DMS53 treated with DMSO at 0.1 percent for 48 hours (cell line): ENCODE measurements around the gene KIF1A.

Source experiments
- DNase-seq: peaks from one replicate; lab custom pipeline; 2025; ENCODE audit not compliant: unreplicated experiment; lab: John Stamatoyannopoulos, UW

Gene KIF1A

DNA sequence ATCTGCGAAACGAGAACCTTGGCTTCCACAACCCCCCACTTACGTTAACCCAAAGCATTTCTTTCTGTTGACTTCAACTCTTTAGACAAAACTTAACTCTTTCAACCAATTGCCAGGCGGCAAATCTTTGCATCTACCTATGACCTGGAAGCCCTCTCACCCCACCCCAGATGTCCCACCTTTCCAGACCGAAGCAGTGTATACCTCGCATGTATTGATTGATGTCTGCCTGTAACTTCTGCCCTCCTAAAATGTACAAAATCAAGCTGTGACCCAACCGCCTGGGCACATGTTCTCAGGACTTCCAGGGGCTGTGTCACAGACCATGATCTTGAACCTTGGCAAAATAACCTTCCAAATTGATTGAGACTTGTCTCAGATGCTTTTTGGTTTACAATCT is 149.6 kb downstream of the KIF1A start:
- DNase-seq = no peak

DNA sequence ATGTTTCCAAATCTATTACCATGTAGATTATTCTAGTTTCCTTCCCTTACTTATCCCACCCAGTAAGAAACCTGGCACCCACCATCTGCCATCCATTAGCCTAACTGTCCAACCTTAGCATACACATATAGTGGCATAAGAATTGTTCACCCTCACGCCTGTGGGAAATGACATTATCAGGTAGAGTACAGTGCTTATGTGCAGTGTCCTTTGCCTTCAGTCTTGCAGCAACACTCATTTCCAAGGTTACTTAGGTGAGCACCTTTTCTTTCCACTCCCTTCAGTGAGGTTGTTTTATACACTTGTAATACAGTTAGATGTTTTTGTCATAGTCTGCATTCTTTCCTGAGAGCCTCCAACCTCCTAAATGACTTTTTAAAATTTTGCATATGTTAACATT is 155.4 kb downstream of the KIF1A start:
- no peak for DNase-seq
